Choroid plexus epithelial cell (primary cell): ENCODE measurements around the gene BRD3.
A peak's percentile ranks its signal among the peaks of the same experiment; 100 is the strongest.

Source experiments
- DNase-seq: peaks from one replicate; pipeline ENCODE4 v3.0.0-alpha.2; 2010; ENCODE audit warnings: low read depth
- H3K4me3 ChIP-seq: 2 replicates; pipeline ENCODE4 v1.5.1; 2011; ENCODE audit warnings: low read depth, mild to moderate bottlenecking, control low read depth, low read length, moderate library complexity
- TF ChIP-seq, protein P1 (sequence below): conservative IDR thresholded peaks from 2 replicates; pipeline ENCODE4 v1.5.1; 2011; ENCODE audit warnings: low read depth, mild to moderate bottlenecking, control low read depth, inconsistent platforms, low read length, moderate library complexity

Gene BRD3

DNA sequence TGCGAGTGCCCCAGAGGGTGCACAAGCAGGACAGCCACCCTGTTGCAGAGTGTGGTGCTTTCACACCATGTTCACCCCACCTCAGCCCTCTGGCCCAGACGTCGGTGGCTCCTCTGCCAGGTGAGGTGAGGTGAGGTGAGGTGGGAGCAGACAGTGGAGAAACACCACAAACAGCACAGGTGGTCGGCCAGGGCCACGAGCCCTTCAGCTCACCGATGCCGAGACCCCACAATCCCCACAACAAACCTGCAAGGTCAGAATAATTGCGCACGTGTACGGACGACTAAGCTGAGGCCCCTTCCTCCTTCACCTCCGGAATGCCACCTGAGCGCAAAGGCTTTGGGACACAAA, 10.5 kb downstream of the BRD3 start:
- no peak for DNase-seq
- TF ChIP-seq, protein P1, sequence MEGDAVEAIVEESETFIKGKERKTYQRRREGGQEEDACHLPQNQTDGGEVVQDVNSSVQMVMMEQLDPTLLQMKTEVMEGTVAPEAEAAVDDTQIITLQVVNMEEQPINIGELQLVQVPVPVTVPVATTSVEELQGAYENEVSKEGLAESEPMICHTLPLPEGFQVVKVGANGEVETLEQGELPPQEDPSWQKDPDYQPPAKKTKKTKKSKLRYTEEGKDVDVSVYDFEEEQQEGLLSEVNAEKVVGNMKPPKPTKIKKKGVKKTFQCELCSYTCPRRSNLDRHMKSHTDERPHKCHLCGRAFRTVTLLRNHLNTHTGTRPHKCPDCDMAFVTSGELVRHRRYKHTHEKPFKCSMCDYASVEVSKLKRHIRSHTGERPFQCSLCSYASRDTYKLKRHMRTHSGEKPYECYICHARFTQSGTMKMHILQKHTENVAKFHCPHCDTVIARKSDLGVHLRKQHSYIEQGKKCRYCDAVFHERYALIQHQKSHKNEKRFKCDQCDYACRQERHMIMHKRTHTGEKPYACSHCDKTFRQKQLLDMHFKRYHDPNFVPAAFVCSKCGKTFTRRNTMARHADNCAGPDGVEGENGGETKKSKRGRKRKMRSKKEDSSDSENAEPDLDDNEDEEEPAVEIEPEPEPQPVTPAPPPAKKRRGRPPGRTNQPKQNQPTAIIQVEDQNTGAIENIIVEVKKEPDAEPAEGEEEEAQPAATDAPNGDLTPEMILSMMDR: no peak
- H3K4me3 ChIP-seq: no peak overlapping the region

DNA sequence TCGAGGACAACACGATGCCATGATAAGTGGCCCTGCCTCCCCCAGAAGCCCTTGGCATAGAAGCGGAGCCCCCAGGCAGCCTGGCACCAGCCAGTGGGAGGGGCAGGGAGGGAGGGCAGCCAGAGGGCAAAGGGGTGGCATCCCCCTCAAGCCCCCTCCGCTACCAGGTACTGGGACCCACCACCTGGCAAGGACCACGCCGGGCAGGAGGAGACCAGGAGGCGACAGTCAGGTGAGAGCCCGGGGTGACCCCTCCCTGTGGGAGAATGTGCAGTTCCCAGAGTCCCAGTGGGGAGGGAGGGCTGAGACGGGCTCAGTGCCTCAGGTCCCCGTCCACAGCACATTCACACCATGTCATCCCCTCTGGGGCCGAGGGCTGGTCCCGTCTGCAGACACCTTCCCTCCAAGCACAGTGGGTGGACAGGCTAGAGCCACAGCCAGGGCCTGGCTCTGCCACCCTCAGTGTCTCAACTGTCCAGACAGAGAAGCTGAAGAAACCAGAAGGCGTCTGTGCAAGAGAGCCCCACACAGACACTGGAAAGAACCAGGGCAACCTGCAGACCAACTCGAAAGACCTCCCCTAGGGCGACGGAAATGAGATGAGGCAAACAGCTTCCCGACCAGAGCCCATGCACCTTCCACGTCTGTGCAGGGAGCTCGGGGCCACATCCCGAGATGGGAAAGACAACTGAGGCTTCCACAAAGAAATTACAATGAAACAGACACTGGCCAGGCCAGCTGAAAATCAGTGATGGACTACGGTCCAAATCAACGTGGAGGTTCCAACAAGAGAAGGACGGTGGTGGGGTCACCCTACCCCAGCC, 11.1 kb downstream of the BRD3 start:
- H3K4me3 ChIP-seq: no peak overlapping the region
- DNase-seq: no peak
- TF ChIP-seq, protein P1: no peak

DNA sequence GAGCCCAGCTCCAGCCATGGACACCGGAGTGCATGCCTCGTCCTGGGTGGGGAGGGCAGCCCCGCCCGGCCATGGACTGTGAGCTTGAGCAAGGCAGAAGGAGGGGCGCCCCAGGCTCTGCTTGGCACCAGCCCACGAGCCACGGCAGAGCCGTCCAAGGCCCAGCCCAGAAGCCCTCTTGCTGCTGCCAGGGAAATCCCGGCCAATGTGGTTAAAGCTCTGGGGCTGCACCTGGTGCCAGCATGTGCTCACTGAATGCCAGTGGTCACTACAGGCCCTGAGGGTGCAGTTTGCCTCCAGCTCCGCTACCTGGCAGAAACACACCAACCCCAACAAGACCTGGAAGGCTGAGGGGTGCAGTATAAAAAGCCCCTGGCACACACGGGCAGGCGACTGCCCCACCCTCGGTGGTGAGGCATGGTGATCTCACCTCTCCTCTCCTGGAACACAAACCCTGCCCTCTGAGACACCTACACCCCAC, 11.8 kb downstream of the BRD3 start:
- H3K4me3 ChIP-seq: no peak overlapping the region

DNA sequence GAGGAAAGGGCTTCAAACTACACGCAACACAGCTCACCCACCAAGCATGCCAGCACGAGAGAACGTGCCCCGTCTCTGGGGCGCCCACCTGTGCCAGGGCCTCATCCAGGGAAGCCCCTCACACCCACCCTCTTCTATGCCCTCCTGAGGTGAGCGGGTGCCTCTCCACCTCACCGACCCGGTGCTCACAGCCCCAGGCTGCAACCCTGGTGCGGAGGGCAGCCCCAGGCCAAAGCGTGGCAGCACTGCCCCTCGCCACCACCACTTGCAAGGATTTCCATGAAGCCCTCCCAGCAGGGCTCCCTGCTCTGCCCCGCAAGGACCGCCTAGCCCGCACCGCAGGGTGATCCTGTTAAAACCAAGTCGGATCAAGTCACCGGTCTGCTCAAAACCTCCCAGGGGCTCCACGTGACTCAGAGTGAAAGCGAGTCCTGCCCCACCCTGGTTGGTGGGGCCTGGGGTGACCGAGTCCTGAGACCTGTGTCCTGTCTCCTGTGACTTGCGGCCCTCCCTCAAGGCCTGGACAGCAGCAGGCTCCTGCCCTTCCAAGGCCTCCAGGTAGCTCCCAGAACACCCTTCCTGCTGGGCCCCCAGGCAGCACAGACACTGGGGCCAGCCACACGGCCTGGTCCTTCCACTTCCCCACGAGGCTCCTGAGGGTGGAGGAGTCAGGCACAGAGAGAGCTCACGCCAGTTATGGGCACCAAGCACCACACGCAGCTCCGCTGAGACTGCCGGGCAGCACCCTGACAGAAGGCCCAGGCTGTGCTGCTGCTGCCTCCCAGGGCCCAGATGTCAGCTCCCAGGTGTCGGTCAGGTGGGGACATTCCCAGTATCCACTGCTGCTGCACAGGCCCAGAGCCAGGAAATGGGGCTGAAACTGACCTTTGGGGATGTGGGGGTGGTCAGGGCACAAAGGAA, 12.7 kb downstream of the BRD3 start:
- TF ChIP-seq, protein P1: no peak
- no peak for DNase-seq
- no peak overlapping the region for H3K4me3 ChIP-seq

More for the DNA sequence above, 11.8 kb downstream of the BRD3 start:
- TF ChIP-seq, protein P1: no peak
- peak; percentile 65 for DNase-seq

DNA sequence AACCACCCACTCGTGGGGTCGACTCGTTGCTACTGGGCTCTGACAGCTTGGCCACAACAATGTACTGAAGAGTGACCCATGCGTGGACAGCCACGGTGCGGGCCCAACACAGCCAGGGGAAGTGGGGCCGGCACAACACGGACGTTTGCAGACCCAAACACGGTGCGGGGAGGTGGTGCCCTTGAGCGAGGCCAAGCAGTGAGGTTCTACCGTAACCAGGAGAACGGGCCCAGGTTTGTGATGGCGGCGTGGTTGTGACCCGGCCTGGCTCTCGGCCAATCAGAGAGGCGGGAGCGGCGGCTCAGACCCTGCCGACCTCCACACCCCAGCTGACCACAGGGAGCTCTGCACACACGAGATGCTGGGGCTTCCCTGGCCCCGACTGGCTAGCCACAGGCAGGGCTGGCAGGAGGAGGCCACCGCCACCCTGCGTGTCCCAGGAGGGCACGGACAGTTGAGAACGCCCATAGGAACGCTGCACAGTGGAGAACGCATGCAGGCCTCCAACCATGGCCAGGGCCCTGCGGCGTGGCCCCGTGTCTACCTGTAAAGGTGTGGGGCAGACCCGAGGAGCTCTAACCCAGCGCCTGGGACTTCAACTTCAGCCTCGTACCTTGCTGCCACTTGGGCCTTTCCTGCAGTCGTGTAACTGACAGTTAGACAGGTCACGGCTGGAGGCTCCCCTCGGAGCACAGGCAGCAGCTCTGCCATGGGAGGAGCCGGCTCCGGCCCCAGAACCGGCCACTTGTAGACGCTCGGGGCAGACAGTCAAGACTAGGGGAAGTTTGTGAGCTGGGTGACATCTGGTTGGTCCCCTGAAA, 13.7 kb downstream of the BRD3 start:
- TF ChIP-seq, protein P1: no peak
- no peak overlapping the region for H3K4me3 ChIP-seq
- no peak for DNase-seq

DNA sequence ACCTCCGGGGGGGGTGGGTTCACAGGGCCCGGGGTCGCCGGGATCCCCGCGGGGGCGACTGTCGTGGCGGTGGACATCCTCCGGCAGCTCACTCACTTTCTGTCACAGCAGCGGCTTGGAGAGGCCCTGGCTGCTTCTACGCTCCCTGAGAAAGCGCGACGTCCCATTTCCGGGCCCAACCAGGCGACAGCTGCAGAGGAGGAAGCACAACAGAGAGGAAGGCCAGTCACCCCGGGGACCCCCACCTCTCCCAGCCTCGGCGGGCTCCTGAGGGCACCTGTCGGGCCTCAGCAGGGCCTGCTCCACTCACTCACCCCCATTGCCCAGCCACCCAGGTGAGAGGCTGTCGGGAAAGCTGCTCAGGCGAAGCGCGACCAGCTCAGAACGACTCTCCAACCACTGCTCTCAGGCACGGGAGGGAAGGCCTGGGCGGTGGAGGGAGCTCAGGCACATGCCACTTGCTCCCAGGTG, 14.4 kb downstream of the BRD3 start:
- no peak for DNase-seq
- TF ChIP-seq, protein P1: no peak

More for the DNA sequence above, 14.4 kb downstream of the BRD3 start:
- no peak overlapping the region for H3K4me3 ChIP-seq
